ENCODE results near the gene SLC9A5.

DNA sequence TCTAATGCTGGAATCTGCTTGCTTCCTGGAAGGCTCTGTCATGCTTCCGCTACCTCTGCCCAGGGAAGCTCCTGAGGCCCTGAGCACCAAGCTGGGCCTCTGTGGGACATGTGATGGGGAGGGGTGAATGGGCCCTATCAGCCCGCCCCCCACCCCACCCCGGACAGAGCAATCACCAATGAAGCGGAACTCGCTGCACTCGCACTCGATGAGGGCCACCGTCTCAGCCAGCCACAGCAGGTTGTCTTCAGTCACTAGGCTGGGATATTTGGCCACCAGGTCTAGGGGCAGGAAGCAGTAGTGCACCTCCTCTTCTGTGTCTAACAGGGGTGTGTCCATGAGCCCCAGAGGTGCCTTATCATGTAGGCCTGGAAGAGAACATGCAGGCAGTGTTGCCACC, 54.2 kb downstream of the SLC9A5 start:
- TF ChIP-seq, protein P1, sequence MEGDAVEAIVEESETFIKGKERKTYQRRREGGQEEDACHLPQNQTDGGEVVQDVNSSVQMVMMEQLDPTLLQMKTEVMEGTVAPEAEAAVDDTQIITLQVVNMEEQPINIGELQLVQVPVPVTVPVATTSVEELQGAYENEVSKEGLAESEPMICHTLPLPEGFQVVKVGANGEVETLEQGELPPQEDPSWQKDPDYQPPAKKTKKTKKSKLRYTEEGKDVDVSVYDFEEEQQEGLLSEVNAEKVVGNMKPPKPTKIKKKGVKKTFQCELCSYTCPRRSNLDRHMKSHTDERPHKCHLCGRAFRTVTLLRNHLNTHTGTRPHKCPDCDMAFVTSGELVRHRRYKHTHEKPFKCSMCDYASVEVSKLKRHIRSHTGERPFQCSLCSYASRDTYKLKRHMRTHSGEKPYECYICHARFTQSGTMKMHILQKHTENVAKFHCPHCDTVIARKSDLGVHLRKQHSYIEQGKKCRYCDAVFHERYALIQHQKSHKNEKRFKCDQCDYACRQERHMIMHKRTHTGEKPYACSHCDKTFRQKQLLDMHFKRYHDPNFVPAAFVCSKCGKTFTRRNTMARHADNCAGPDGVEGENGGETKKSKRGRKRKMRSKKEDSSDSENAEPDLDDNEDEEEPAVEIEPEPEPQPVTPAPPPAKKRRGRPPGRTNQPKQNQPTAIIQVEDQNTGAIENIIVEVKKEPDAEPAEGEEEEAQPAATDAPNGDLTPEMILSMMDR (IDR thresholded peaks at IDR 0.05 in 2 of 3, conservative IDR thresholded peaks at IDR 0.05 in 1 of 3; ENCODE audit: insufficient read depth in 2 of 3, low read depth in 1 of 3, low read length in 3 of 3): no peak
- no peak for TF ChIP-seq CREB1 (IDR thresholded peaks at IDR 0.05)
- no peak for TF ChIP-seq CREB1 (CRISPR knock-in tag; IDR thresholded peaks at IDR 0.05)
- TF ChIP-seq, protein P2, sequence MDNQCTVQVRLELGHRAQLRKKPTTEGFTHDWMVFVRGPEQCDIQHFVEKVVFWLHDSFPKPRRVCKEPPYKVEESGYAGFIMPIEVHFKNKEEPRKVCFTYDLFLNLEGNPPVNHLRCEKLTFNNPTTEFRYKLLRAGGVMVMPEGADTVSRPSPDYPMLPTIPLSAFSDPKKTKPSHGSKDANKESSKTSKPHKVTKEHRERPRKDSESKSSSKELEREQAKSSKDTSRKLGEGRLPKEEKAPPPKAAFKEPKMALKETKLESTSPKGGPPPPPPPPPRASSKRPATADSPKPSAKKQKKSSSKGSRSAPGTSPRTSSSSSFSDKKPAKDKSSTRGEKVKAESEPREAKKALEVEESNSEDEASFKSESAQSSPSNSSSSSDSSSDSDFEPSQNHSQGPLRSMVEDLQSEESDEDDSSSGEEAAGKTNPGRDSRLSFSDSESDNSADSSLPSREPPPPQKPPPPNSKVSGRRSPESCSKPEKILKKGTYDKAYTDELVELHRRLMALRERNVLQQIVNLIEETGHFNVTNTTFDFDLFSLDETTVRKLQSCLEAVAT (IDR thresholded peaks at IDR 0.05): no peak
- TF ChIP-seq, protein P3, sequence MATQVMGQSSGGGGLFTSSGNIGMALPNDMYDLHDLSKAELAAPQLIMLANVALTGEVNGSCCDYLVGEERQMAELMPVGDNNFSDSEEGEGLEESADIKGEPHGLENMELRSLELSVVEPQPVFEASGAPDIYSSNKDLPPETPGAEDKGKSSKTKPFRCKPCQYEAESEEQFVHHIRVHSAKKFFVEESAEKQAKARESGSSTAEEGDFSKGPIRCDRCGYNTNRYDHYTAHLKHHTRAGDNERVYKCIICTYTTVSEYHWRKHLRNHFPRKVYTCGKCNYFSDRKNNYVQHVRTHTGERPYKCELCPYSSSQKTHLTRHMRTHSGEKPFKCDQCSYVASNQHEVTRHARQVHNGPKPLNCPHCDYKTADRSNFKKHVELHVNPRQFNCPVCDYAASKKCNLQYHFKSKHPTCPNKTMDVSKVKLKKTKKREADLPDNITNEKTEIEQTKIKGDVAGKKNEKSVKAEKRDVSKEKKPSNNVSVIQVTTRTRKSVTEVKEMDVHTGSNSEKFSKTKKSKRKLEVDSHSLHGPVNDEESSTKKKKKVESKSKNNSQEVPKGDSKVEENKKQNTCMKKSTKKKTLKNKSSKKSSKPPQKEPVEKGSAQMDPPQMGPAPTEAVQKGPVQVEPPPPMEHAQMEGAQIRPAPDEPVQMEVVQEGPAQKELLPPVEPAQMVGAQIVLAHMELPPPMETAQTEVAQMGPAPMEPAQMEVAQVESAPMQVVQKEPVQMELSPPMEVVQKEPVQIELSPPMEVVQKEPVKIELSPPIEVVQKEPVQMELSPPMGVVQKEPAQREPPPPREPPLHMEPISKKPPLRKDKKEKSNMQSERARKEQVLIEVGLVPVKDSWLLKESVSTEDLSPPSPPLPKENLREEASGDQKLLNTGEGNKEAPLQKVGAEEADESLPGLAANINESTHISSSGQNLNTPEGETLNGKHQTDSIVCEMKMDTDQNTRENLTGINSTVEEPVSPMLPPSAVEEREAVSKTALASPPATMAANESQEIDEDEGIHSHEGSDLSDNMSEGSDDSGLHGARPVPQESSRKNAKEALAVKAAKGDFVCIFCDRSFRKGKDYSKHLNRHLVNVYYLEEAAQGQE (IDR thresholded peaks at IDR 0.05; ENCODE audit: borderline replicate concordance): no peak
- TF ChIP-seq, protein P3 (CRISPR knock-in tag; IDR thresholded peaks at IDR 0.05; ENCODE audit: low read depth): no peak
- TF ChIP-seq, protein P4, sequence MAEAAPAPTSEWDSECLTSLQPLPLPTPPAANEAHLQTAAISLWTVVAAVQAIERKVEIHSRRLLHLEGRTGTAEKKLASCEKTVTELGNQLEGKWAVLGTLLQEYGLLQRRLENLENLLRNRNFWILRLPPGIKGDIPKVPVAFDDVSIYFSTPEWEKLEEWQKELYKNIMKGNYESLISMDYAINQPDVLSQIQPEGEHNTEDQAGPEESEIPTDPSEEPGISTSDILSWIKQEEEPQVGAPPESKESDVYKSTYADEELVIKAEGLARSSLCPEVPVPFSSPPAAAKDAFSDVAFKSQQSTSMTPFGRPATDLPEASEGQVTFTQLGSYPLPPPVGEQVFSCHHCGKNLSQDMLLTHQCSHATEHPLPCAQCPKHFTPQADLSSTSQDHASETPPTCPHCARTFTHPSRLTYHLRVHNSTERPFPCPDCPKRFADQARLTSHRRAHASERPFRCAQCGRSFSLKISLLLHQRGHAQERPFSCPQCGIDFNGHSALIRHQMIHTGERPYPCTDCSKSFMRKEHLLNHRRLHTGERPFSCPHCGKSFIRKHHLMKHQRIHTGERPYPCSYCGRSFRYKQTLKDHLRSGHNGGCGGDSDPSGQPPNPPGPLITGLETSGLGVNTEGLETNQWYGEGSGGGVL (CRISPR knock-in tag; IDR thresholded peaks at IDR 0.05): no peak
- no peak for TF ChIP-seq L3MBTL2 (IDR thresholded peaks at IDR 0.05)
- no peak for TF ChIP-seq PTTG1 (tag; IDR thresholded peaks at IDR 0.05; ENCODE audit: low read depth)
- no peak for TF ChIP-seq MED1 (CRISPR knock-in tag; IDR thresholded peaks at IDR 0.05; ENCODE audit: borderline replicate concordance)
- TF ChIP-seq ZBTB1 (CRISPR knock-in tag; IDR thresholded peaks at IDR 0.05; ENCODE audit: borderline replicate concordance, low read depth): no peak

All from K562 (cell line).